ENCODE measurements around the gene PRKRA. TPM values are rescaled to one million over a fixed set of nuclear protein-coding genes. Genes with fewer than 3 reads are reported as not detected.

Gene PRKRA
- total RNA-seq, 2 donors from 2014 or later: 34.0 to 37.1 TPM

DNA sequence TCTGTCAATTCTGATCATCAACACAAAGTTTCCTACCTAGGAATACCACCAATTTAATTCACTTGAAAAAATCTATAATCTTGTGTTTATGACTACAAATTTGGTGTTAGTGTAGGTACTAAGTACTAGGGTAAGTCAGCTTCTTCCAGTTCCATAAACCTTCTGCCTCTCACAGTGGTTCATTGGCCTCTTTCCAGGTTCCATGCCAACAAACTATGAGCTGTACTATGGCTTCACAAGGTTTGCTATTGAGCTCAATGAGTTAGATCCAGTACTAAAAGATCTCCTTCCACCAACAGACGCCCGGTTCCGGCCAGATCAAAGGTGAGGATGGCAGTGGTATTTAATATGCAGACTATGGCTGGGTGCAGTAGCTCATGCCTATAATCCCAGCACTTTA lies 58.8 kb downstream of the PRKRA start:
- Histone ChIP-seq H3K4me1 (no peaks in the 10 kb centered on the region), H3K27ac (no peak overlapping the region), H3K4me3 (no peak overlapping the region), H3K9me3 (no peaks in the 10 kb centered on the region), H3K36me3 (no peaks in the 10 kb centered on the region), H3K9ac (ENCODE audit: low read depth in 2 of 2, low read length in 2 of 2) (no peak overlapping the region), H3K27me3 (no peaks in the 10 kb centered on the region)
- DNase-seq: no peak
- TF ChIP-seq, protein P1, sequence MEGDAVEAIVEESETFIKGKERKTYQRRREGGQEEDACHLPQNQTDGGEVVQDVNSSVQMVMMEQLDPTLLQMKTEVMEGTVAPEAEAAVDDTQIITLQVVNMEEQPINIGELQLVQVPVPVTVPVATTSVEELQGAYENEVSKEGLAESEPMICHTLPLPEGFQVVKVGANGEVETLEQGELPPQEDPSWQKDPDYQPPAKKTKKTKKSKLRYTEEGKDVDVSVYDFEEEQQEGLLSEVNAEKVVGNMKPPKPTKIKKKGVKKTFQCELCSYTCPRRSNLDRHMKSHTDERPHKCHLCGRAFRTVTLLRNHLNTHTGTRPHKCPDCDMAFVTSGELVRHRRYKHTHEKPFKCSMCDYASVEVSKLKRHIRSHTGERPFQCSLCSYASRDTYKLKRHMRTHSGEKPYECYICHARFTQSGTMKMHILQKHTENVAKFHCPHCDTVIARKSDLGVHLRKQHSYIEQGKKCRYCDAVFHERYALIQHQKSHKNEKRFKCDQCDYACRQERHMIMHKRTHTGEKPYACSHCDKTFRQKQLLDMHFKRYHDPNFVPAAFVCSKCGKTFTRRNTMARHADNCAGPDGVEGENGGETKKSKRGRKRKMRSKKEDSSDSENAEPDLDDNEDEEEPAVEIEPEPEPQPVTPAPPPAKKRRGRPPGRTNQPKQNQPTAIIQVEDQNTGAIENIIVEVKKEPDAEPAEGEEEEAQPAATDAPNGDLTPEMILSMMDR (IDR thresholded peaks at IDR 0.05): no peak
- intact Hi-C loops (cut with DNase I): no loop called here

DNA sequence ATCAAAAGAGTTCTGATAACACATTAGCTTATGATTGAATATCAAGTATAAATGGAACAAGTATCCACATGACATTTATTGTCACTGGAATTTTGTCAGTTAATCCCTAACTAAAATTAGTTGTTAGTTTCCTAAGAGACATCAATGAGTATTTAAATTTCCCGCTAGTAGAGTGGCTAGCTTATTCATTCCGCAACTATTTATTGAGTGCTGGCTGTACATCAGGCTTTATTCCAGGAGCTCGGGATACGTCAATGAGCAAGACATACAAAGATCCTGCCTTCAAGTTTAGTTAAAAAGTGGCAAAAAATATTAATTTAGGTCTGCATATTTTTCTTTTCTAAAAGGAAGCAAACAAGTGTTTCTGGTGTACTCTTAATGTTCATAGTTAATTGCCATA lies 59.3 kb downstream of the PRKRA start:
- H3K4me1 ChIP-seq: no peaks in the 10 kb centered on the region
- H3K9ac ChIP-seq (ENCODE audit: low read depth in 2 of 2, low read length in 2 of 2): no peak overlapping the region
- intact Hi-C loops (cut with DNase I): no loop called here
- H3K27ac ChIP-seq: no peak overlapping the region
- H3K27me3 ChIP-seq: no peaks in the 10 kb centered on the region
- no peaks in the 10 kb centered on the region for H3K9me3 ChIP-seq
- no peaks in the 10 kb centered on the region for H3K36me3 ChIP-seq
- TF ChIP-seq, protein P1 (IDR thresholded peaks at IDR 0.05): no peak
- H3K4me3 ChIP-seq: no peak overlapping the region
- no peak for DNase-seq

DNA sequence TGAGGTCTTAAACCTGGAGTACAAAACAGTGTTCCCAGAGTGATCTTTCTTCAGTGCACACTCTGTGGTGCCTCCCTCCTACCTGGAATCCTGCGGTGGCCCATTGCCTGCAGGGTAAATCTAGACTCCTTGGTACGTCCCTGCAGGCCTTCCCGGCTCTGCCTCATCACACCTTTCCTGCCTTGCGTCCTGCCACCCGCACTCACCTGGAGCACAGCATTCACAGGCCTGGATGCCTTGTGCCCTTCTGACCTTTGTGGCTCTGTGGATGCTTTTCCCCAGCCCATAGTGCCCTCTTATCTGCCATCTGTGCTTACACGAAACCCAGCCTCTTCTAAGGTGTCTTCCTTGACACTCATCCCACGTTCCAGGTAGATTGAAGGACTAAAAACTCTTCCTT lies 62.7 kb downstream of the PRKRA start:
- Histone ChIP-seq H3K9me3 (no peaks in the 10 kb centered on the region), H3K27ac (no peak overlapping the region), H3K27me3 (no peaks in the 10 kb centered on the region), H3K4me1 (no peaks in the 10 kb centered on the region), H3K4me3 (no peak overlapping the region), H3K9ac (ENCODE audit: low read depth in 2 of 2, low read length in 2 of 2) (no peak overlapping the region), H3K36me3 (no peaks in the 10 kb centered on the region)
- intact Hi-C loops (cut with DNase I): no loop called here
- no peak for DNase-seq
- TF ChIP-seq, protein P1 (IDR thresholded peaks at IDR 0.05): no peak

DNA sequence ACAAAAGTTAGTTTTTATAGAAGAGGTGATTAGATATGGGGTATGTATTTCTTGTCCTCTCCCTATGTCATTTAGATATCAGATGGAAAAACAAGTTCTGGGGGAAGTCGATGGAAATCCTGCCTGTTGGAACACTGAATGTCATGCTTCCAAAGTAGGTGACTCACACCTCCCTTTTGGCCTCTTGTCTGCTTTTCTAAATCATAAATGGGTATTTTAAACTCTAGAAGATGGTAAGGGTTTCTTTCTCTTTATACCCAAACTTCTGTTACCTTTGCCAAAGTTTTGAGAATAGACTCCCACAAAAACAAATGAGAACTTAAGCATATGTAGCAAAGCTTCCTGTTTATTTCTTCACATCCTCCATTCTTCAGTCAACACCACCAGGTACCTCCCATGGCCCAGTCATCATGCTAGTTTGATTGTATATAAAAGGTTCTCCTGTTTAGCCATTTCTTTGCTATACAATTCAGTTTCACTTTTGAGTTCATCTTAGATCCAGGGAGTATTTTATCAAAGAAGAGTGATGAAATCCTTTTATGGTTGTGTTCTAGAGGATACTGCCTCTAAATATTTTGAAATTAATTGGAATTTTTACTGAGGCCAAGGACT lies 63.9 kb downstream of the PRKRA start:
- Histone ChIP-seq H3K27me3 (no peaks in the 10 kb centered on the region), H3K4me1 (no peaks in the 10 kb centered on the region), H3K9me3 (no peaks in the 10 kb centered on the region), H3K36me3 (no peaks in the 10 kb centered on the region), H3K9ac (ENCODE audit: low read depth in 2 of 2, low read length in 2 of 2) (no peak overlapping the region), H3K27ac (no peak overlapping the region), H3K4me3 (no peak overlapping the region)
- TF ChIP-seq, protein P1 (IDR thresholded peaks at IDR 0.05): no peak
- intact Hi-C loops (cut with DNase I): no loop called here
- DNase-seq: no peak

DNA sequence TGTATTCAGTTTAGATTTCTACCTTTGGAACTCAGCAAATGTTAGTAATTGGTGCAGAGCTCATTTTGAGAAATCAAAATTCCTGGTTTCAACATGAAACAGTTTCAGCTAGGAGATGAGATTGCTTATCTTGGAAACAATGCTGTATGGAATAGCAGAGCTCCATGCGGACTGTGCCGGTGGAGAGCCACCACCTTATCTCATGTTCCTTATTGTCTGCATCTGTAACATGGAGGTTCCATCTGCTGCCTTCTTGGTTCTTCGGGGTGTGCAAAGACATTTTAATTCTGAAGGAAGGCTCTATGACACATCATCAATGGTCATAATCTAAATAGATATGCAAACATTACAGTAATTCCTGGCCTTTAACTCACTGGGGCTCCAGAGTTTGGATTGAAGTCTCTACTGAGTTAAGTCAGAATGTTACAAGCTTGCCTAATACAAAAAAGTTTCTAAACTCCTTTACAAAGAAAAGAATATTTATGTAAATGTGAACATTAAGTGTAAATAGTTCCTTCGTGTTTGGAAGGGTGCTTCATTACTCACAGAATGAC lies 65.3 kb downstream of the PRKRA start:
- TF ChIP-seq, protein P1 (IDR thresholded peaks at IDR 0.05): no peak
- no peak overlapping the region for H3K4me3 ChIP-seq
- no peaks in the 10 kb centered on the region for H3K27me3 ChIP-seq
- no peak overlapping the region for H3K27ac ChIP-seq
- no peaks in the 10 kb centered on the region for H3K9me3 ChIP-seq
- H3K36me3 ChIP-seq: no peaks in the 10 kb centered on the region
- no peak for DNase-seq
- no peaks in the 10 kb centered on the region for H3K4me1 ChIP-seq
- H3K9ac ChIP-seq (ENCODE audit: low read depth in 2 of 2, low read length in 2 of 2): no peak overlapping the region
- intact Hi-C loops (cut with DNase I): no loop called here
